Large intestine (tissue), 3 donors: Measurements from ENCODE around the gene ELFN2. TPM values are rescaled to one million over a fixed set of nuclear protein-coding genes. Genes with fewer than 3 reads are reported as not detected.
"Not testable (repeated sequence)": the region's sequence is repeated elsewhere in the genome, so short reads cannot be mapped to it uniquely, and the experiment has no call there.

Experiments
- DNase-seq, 2 donors: peaks; one replicate each; pipeline versions ENCODE4 v3.0.0 to v3.0.0-alpha.2; 2013
- H3K27ac ChIP-seq: one replicate; pipeline ENCODE4 v1.5.1; 2013; ENCODE audit warnings: low read length
- H3K27me3 ChIP-seq: 2 replicates; pipeline ENCODE4 v1.6.1; 2013; ENCODE audit warnings: low read length; ENCODE audit not compliant: control insufficient read depth, insufficient read depth
- H3K36me3 ChIP-seq: 2 replicates; pipeline ENCODE4 v1.6.1; 2013; ENCODE audit warnings: low read length; ENCODE audit not compliant: control insufficient read depth, insufficient read depth
- H3K4me1 ChIP-seq: one replicate; pipeline ENCODE4 v1.6.1; 2013; ENCODE audit warnings: low read length; ENCODE audit not compliant: control insufficient read depth, insufficient read depth
- H3K4me3 ChIP-seq: one replicate; pipeline ENCODE4 v1.5.1; 2013; ENCODE audit warnings: low read length
- H3K9me3 ChIP-seq: one replicate; pipeline ENCODE4 v1.6.1; 2013; ENCODE audit warnings: mild to moderate bottlenecking, low read depth, low read length, moderate library complexity; ENCODE audit not compliant: control insufficient read depth
- WGBS: methylation state at CpG from one replicate; pipeline ENCODE4 v1.1.5; 2013; ENCODE audit warnings: low lambda C conversion rate; ENCODE audit not compliant: insufficient coverage; 5-methylcytosine and 5-hydroxymethylcytosine counted together
- polyA plus RNA-seq: library from polyadenylated mRNA; unstranded; fragments of 120-200 nt; gene quantifications from one replicate; pipeline ENCODE4 v1.2.1, GENCODE V29; 2013

ELFN2 gene
- polyA plus RNA-seq, 1 donor, result 0.27 TPM

- H3K27ac ChIP-seq, result no peak overlapping the region
- no peaks in the 10 kb centered on the region for H3K9me3 ChIP-seq
- H3K36me3 ChIP-seq, result no peaks in the 10 kb centered on the region
- WGBS, result no CpG with 5 or more reads among the region's 11 CpGs
- H3K4me1 ChIP-seq, result no peaks in the 10 kb centered on the region
- H3K27me3 ChIP-seq, result no peaks in the 10 kb centered on the region
- H3K4me3 ChIP-seq, result no peak overlapping the region
- DNase-seq, result no peak
Measured at GRCh38 chr22:37400719-37401118, 26.6 kb downstream of the ELFN2 start.

GRCh38 chr22:37399457-37399856 lies 27.8 kb downstream of the ELFN2 start:
- H3K4me1 ChIP-seq, DNase-seq, H3K27me3 ChIP-seq, H3K9me3 ChIP-seq, H3K27ac ChIP-seq, H3K36me3 ChIP-seq, H3K4me3 ChIP-seq: not testable (repeated sequence)
- no CpG with 5 or more reads among the region's 19 CpGs for WGBS

- no peak overlapping the region for H3K4me3 ChIP-seq
- H3K27me3 ChIP-seq, result no peaks in the 10 kb centered on the region
- H3K4me1 ChIP-seq, result no peaks in the 10 kb centered on the region
- no CpG with 5 or more reads among the region's 10 CpGs for WGBS
- no peaks in the 10 kb centered on the region for H3K9me3 ChIP-seq
- no peak for DNase-seq
- no peaks in the 10 kb centered on the region for H3K36me3 ChIP-seq
- no peak overlapping the region for H3K27ac ChIP-seq
Measured at GRCh38 chr22:37397226-37397625, 30.1 kb downstream of the ELFN2 start.

- Histone ChIP-seq H3K4me3 (no peak overlapping the region), H3K9me3 (no peaks in the 10 kb centered on the region), H3K27me3 (no peaks in the 10 kb centered on the region), H3K4me1 (no peaks in the 10 kb centered on the region), H3K36me3 (no peaks in the 10 kb centered on the region), H3K27ac (no peak overlapping the region)
- no CpG with 5 or more reads among the region's 11 CpGs for WGBS
- no peak for DNase-seq
Measured at GRCh38 chr22:37396488-37397084, 30.7 kb downstream of the ELFN2 start.

- Histone ChIP-seq H3K27me3 (no peaks in the 10 kb centered on the region), H3K4me3 (no peak overlapping the region), H3K36me3 (no peaks in the 10 kb centered on the region), H3K4me1 (no peaks in the 10 kb centered on the region), H3K27ac (no peak overlapping the region), H3K9me3 (no peaks in the 10 kb centered on the region)
- no peak for DNase-seq
- WGBS, result no CpG with 5 or more reads among the region's 20 CpGs
Measured at GRCh38 chr22:37394341-37394740, 32.9 kb downstream of the ELFN2 start.

- WGBS, result no CpG with 5 or more reads among the region's 12 CpGs
- Histone ChIP-seq H3K4me3 (no peak overlapping the region), H3K36me3 (no peaks in the 10 kb centered on the region), H3K4me1 (no peaks in the 10 kb centered on the region), H3K27ac (no peak overlapping the region), H3K27me3 (no peaks in the 10 kb centered on the region), H3K9me3 (no peaks in the 10 kb centered on the region)
- DNase-seq, result no peak
Measured at GRCh38 chr22:37393746-37394145, 33.5 kb downstream of the ELFN2 start.

- 83% methylated on average over 2 of the region's 10 CpGs for WGBS
- no peaks in the 10 kb centered on the region for H3K36me3 ChIP-seq
- no peak overlapping the region for H3K27ac ChIP-seq
- no peaks in the 10 kb centered on the region for H3K27me3 ChIP-seq
- DNase-seq, result no peak
- H3K9me3 ChIP-seq, result no peaks in the 10 kb centered on the region
- no peak overlapping the region for H3K4me3 ChIP-seq
- no peaks in the 10 kb centered on the region for H3K4me1 ChIP-seq
Measured at GRCh38 chr22:37392721-37393328, 34.5 kb downstream of the ELFN2 start.

- Histone ChIP-seq H3K4me3 (no peak overlapping the region), H3K9me3 (no peaks in the 10 kb centered on the region), H3K27ac (no peak overlapping the region), H3K36me3 (no peaks in the 10 kb centered on the region), H3K27me3 (peaks cover 2% of the 10 kb centered on the region), H3K4me1 (no peaks in the 10 kb centered on the region)
- 50% methylated on average over 1 of the region's 7 CpGs for WGBS
- no peak for DNase-seq
Measured at GRCh38 chr22:37391702-37392101, 35.6 kb downstream of the ELFN2 start.

- H3K4me1 ChIP-seq, result no peaks in the 10 kb centered on the region
- H3K27me3 ChIP-seq, result peaks cover 2% of the 10 kb centered on the region
Measured at GRCh38 chr22:37390075-37390474, 37.2 kb downstream of the ELFN2 start.

GRCh38 chr22:37388538-37388937 lies 38.7 kb downstream of the ELFN2 start:
- Histone ChIP-seq H3K9me3 (no peaks in the 10 kb centered on the region), H3K27ac (no peak overlapping the region), H3K4me1 (no peaks in the 10 kb centered on the region), H3K4me3 (no peak overlapping the region), H3K27me3 (peaks cover 2% of the 10 kb centered on the region), H3K36me3 (no peaks in the 10 kb centered on the region)
- WGBS, result no CpG with 5 or more reads among the region's 4 CpGs
- no peak for DNase-seq

More at GRCh38 chr22:37390075-37390474, 37.2 kb downstream of the ELFN2 start:
- H3K27ac ChIP-seq, result no peak overlapping the region
- H3K4me3 ChIP-seq, result no peak overlapping the region
- no peak for DNase-seq
- no CpG with 5 or more reads among the region's 6 CpGs for WGBS
- no peaks in the 10 kb centered on the region for H3K9me3 ChIP-seq
- no peaks in the 10 kb centered on the region for H3K36me3 ChIP-seq

GRCh38 chr22:37387793-37388192 lies 39.5 kb downstream of the ELFN2 start:
- Histone ChIP-seq H3K27me3 (peaks cover 2% of the 10 kb centered on the region), H3K36me3 (no peaks in the 10 kb centered on the region), H3K4me3 (no peak overlapping the region), H3K4me1 (no peaks in the 10 kb centered on the region), H3K27ac (no peak overlapping the region), H3K9me3 (no peaks in the 10 kb centered on the region)
- no peak for DNase-seq
- no CpG with 5 or more reads among the region's 10 CpGs for WGBS
